GM19238 (cell line): ENCODE results near the gene RASAL3.

ENCODE experiments used
- DNase-seq: peaks from one replicate; pipeline ENCODE4 v3.0.0; 2011; ENCODE audit warnings: low spot score; ENCODE audit not compliant: insufficient read length

The RASAL3 gene

GRCh38 chr19:15436012-15436825 is 28.1 kb downstream of the RASAL3 start:
- DNase-seq: no peak

GRCh38 chr19:15433519-15434069 is 30.8 kb downstream of the RASAL3 start:
- DNase-seq: no peak

- peak; percentile 99 for DNase-seq
Observed at GRCh38 chr19:15432629-15433518, 31.5 kb downstream of the RASAL3 start.

- peak; percentile 70 for DNase-seq
Observed at GRCh38 chr19:15432018-15432494, 32.3 kb downstream of the RASAL3 start.

- DNase-seq: no peak
Observed at GRCh38 chr19:15431396-15432017, 32.8 kb downstream of the RASAL3 start.

GRCh38 chr19:15430526-15431120 is 33.7 kb downstream of the RASAL3 start:
- DNase-seq: no peak

- no peak for DNase-seq
Observed at GRCh38 chr19:15429825-15430467, 34.4 kb downstream of the RASAL3 start.

- no peak for DNase-seq
Observed at GRCh38 chr19:15428956-15429824, 35.2 kb downstream of the RASAL3 start.

- no peak for DNase-seq
Observed at GRCh38 chr19:15427991-15428471, 36.3 kb downstream of the RASAL3 start.

- no peak for DNase-seq
Observed at GRCh38 chr19:15427350-15427700, 37.0 kb downstream of the RASAL3 start.

- no peak for DNase-seq
Observed at GRCh38 chr19:15426485-15427349, 37.6 kb downstream of the RASAL3 start.

- DNase-seq: no peak
Observed at GRCh38 chr19:15425321-15425950, 38.9 kb downstream of the RASAL3 start.

GRCh38 chr19:15424692-15425272 is 39.6 kb downstream of the RASAL3 start:
- no peak for DNase-seq

- no peak for DNase-seq
Observed at GRCh38 chr19:15424121-15424520, 40.2 kb downstream of the RASAL3 start.

- DNase-seq: no peak
Observed at GRCh38 chr19:15423130-15423529, 41.2 kb downstream of the RASAL3 start.

GRCh38 chr19:15422296-15423075 is 41.9 kb downstream of the RASAL3 start:
- DNase-seq: no peak

- no peak for DNase-seq
Observed at GRCh38 chr19:15421721-15422260, 42.6 kb downstream of the RASAL3 start.
